ENCODE results near the gene LDLRAD4.

- no peak for TF ChIP-seq ZBTB7A (IDR thresholded peaks at IDR 0.05; ENCODE audit: low read depth)
- TF ChIP-seq TAF1 (IDR thresholded peaks at IDR 0.05; ENCODE audit: low read depth) = no peak
- no peak for TF ChIP-seq TEAD4 (IDR thresholded peaks at IDR 0.05)
- no peak for TF ChIP-seq TCF12 (IDR thresholded peaks at IDR 0.05; ENCODE audit: low read depth)
- TF ChIP-seq EP300 (IDR thresholded peaks at IDR 0.05; ENCODE audit: borderline replicate concordance) = no peak
These were observed 44.9 kb upstream of the LDLRAD4 start for GRCh38 chr18:13173578-13174145.
